AG09319 (cell line): ENCODE results near the gene CHRNB1.
"Not testable (repeated sequence)": the region's sequence is repeated elsewhere in the genome, so short reads cannot be mapped to it uniquely, and the experiment has no call there.

ENCODE experiments used
- DNase-seq: peaks from one replicate; pipeline ENCODE4 v3.0.0-alpha.2; 2010; ENCODE audit warnings: low read depth; ENCODE audit errors: extremely low read depth
- TF ChIP-seq, protein P1 (sequence below): IDR thresholded peaks from 2 replicates; pipeline ENCODE4 v1.5.1; 2011; ENCODE audit warnings: low read depth, mild to moderate bottlenecking, inconsistent platforms, low read length, moderate library complexity

Gene CHRNB1

DNA sequence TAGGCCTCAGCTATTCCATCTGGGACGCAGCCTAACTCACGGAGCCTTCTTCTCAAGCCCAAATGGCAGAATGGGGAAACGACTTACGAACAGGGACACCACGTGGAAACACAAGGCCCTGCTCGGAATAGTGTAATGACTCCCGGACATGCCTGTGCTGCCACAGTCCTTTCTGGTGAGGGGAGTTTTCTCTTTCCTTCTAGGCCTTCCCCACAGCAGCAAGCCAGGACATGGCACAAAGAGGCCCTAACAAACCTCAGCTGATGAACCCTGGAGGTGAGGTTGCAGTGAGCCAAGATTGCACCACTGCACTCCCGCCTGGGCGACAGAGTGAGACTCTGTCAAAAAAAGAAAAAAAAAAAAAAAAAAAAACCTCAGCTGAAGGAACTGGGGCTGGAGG is 19.2 kb downstream of the CHRNB1 start:
- no peak for DNase-seq
- TF ChIP-seq, protein P1, sequence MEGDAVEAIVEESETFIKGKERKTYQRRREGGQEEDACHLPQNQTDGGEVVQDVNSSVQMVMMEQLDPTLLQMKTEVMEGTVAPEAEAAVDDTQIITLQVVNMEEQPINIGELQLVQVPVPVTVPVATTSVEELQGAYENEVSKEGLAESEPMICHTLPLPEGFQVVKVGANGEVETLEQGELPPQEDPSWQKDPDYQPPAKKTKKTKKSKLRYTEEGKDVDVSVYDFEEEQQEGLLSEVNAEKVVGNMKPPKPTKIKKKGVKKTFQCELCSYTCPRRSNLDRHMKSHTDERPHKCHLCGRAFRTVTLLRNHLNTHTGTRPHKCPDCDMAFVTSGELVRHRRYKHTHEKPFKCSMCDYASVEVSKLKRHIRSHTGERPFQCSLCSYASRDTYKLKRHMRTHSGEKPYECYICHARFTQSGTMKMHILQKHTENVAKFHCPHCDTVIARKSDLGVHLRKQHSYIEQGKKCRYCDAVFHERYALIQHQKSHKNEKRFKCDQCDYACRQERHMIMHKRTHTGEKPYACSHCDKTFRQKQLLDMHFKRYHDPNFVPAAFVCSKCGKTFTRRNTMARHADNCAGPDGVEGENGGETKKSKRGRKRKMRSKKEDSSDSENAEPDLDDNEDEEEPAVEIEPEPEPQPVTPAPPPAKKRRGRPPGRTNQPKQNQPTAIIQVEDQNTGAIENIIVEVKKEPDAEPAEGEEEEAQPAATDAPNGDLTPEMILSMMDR = no peak

DNA sequence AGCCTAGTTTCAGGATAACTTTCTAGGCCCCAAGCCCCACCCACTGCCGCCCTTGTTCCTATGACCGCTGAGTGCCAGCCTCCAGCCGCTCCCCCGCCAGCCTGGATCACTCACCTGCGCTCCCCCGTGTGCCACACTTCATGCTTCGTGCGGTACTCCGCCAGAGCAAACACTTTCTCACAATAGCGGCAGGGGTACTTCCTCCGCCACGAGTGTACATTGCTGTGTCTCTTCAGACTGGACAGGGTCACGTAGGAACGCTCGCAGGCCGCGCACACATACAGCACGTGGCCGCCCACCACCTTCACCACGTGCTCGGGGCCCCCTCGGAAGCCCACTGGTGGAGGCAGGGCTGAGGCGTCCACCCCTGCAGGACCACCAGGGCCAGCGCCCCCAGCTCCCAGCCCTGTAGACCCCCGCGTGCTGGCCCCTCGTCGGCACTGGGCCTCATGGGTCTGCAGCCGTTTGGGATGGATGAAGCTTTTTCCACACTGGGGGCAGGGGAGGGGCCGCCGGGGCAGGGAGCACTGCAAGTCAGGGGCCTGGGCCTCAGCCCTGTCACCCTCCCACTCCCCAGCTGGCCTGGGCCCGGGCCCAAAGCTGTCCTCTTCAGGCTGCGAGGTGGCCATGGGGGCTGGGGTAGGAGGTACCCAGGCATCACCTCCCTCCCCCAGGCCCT is 20.9 kb downstream of the CHRNB1 start:
- TF ChIP-seq, protein P1 = no peak
- DNase-seq = no peak

DNA sequence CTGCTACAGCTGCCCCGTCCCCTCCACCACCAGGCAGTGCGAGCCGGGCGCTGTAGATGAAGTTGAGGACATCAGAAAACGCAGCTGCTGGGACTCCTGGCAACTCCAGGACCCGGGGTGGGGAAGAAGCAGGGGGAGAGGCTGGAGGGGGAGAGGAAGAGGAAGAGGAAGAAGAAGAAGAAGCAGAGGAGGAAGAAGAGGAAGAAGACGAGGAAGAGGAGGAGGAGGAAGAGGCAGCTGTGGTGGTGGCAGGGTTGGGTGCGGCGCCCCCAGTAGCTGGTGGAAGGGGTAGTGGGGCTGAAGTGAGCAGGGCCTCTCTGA is 21.4 kb downstream of the CHRNB1 start:
- no peak for DNase-seq
- TF ChIP-seq, protein P1 = no peak

DNA sequence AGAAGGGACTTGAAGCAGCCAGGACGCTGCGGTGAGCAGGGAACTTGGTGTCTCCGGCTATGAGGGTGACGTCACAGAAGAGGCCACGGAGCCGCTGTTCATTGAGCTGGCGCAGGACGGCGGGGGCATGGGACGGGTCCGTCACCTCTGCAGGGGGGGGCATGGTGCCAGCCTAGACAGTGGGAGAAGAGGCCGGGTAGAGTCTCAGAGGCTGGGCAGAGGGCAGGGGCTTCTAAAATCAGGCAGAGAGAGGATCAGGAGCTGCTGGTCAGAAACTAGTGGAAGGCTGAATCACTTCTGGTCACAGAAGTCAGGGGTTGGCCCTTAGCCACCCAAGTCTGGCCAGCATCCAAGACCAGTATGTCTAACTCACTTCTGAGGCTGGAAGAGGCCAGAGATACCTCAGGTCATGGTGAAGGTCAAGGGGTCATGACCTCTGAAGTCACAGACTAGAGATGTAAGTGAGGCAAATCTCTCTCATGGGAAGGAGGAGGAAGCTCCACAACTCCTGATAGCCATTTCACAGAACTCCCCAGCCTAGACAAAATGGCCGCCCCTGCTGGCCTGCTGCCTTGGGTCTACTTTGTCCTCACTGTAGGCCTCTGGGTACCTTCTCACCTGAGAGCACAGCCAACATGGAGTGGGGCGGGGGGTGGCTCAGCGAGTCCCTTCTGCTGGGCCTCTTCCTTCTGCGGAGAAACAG is 21.9 kb downstream of the CHRNB1 start:
- DNase-seq = no peak
- TF ChIP-seq, protein P1 = no peak

DNA sequence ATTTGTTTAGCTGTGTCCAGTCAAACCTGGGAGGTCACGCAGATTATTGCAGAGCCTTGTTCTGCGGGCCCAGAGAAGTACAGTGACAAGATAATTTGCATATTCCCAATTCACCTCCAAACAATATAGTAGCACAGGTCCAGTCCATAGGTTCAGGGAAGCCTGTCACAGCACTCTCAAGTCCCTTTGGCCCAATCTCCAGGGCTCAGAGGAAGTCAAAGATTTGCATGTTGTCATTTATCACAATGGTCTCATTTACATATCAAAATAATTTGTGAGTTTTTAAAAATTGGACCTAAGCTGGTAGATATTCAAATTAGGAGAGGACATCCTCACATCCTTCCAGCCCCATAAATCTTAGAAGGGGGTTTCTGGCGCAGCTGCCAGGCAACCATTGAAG is 22.6 kb downstream of the CHRNB1 start:
- DNase-seq = no peak
- TF ChIP-seq, protein P1 = no peak

DNA sequence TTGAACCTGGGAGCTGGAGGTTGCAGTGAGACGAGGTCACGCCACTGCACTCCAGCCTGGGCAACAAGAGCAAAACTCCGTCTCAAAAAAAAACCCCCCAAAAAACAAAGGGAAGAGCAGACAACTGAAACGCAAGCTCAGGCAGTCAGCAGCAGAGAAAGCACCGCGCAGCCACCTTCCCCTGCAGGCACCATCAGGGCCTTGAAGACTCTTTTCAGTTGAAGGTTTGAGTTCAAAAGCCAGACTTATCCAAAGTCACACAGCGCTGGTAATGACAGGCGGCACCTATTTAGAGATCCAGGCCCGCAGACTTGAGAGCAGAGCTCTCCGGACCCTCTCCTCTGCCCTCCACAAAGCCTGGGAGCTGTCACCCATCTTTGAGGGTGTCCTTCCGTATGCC is 23.4 kb downstream of the CHRNB1 start:
- DNase-seq = no peak
- TF ChIP-seq, protein P1 = no peak

DNA sequence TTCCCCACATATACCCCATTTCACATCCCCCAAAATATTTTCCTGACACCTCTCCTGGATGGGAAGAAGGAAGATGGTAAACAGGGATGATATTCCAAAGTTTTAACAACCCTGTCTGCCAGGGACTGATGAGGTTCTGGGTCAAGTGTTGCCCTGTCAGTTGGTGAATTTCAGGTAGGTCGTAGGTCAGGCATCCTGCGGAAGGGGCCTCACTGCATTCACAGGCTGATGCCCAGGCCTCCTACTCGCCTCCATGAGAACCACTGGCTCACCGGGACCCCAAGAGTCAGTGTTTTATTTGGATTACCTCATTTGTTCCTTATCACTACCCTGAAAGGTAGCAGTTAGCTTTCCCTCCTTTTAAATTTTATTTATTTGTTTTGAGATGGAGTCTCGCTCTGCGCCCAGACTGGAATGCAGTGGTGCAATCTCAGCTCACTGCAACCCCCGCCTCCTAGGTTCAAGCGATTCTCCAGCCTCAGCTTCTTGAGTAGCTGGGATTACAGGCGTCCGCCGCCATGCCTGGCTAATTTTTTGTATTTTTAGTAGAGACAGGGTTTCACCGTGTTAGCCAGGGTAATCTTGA is 24.0 kb downstream of the CHRNB1 start:
- DNase-seq = no peak
- TF ChIP-seq, protein P1 = no peak

DNA sequence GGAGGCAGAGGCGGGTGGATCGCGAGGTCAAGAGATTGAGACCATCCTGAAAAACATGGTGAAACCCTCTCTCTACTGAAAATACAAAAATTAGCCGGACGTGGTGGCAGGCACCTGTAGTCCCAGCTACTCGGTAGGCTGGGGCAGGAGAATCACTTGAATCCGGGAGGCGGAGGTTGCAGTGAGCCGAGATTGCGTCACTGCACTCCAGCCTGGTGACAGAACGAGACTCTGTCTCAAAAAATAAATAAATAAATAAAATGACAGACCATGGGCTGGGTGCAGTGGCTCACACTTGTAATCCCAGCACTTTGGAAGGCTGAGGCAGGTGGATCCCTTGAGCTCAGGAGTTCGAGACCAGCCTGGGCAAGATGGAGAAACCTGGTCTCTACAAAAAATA is 25.0 kb downstream of the CHRNB1 start:
- not testable (repeated sequence) for DNase-seq

DNA sequence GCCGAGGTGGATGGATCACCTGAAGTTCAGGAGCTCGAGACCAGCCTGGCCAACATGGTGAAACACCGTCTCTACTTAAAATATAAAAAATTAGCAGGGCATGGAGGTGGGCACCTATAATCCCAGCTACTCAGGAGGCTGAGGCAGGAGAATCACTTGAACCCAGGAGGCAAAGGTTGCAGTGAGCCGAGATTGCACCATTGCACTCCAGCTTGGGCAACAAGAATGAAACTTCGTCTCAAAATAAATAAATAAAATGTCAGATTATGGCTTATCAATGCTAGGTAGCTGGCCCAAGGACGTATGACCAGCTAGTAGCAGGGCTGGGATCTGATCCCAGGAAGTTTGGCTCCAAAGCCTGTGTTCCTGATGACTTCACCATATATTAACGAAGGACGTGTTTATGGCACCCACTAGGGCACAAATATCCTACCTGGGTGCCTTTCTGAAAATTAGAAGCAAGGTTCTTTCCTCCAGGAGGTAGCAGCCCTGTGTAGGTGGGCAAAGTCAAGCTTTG is 25.7 kb downstream of the CHRNB1 start:
- DNase-seq = not testable (repeated sequence)
